ENCODE data around the gene FCGR3A. TPM values are rescaled to one million over a fixed set of nuclear protein-coding genes. Genes with fewer than 3 reads are reported as not detected.

The FCGR3A gene
- not detected in 2 replicates for total RNA-seq

GRCh38 chr1:161549652-161550051 lies at the start of gene FCGR3A:
FCGR3A (minus strand) TSS chr1:161549818; CDS start chr1:161549736, 82 bp downstream.

DNA sequence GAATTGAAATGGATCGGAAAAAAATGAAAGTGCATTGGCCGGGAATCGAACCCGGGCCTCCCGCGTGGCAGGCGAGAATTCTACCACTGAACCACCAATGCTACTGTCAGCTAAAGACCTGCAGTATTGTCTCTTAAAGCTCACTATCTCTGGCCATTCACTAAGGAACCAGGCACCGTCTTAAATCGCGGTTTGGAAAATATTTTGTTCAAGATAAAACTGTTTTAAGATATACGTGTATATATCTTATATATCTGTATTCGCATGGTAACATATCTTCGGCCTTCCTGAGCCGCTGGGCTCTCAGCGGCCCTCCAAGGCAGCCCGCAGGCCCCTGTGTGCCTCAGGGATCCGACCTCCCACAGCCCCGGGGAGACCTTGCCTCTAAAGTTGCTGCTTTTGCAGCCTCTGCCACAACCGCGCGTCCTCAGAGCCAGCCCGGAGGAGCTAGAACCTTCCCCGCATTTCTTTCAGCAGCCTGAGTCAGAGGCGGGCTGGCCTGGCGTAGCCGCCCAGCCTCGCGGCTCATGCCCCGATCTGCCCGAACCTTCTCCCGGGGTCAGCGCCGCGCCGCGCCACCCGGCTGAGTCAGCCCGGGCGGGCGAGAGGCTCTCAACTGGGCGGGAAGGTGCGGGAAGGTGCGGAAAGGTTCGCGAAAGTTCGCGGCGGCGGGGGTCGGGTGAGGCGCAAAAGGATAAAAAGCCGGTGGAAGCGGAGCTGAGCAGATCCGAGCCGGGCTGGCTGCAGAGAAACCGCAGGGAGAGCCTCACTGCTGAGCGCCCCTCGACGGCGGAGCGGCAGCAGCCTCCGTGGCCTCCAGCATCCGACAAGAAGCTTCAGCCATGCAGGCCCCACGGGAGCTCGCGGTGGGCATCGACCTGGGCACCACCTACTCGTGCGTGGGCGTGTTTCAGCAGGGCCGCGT lies 25.5 kb downstream of the FCGR3A start, which contains the start of gene HSPA6:
Gene HSPA6 (plus strand): TSS at position 724 of the 925 bp plus-strand sequence. CDS start 119 bp downstream, at position 843.

Other genes starting within 250 kb of the FCGR3A start
- 0.15 and 0.32 TPM in 2 replicates for gene MPZ, start 239.8 kb downstream of the FCGR3A start, total RNA-seq
- 22.1 and 46.2 TPM in 2 replicates for gene SDHC, start 235.4 kb downstream of the FCGR3A start, total RNA-seq
- not detected in 2 replicates for gene CFAP126, start 181.9 kb downstream of the FCGR3A start, total RNA-seq
- not detected in 2 replicates for gene FCGR2A, start 44.4 kb downstream of the FCGR3A start, total RNA-seq
- gene HSPA6, start 25.3 kb downstream of the FCGR3A start, total RNA-seq = 0.30 and 0.32 TPM in 2 replicates
- gene FCGR3B, start 81.4 kb upstream of the FCGR3A start, total RNA-seq = not detected in 2 replicates
- gene FCGR2B, start 113.3 kb upstream of the FCGR3A start, total RNA-seq = under 0.01 TPM in 1 of 2 replicates, not detected in the other
- gene FCRLA, start 157.4 kb upstream of the FCGR3A start, total RNA-seq = not detected in 2 replicates
- 1.4 and 1.9 TPM in 2 replicates for gene FCRLB, start 171.7 kb upstream of the FCGR3A start, total RNA-seq
- gene DUSP12, start 200.0 kb upstream of the FCGR3A start, total RNA-seq = 34.8 and 36.2 TPM in 2 replicates
- gene ATF6, start 216.5 kb upstream of the FCGR3A start, total RNA-seq = 41.3 and 41.5 TPM in 2 replicates

Data from epithelial cell of umbilical artery (primary cell).